Activated naive CD8-positive, alpha-beta T cell treated with anti-CD3 and anti-CD28 coated beads for 36 hours (primary cell): ENCODE measurements around the gene FIBCD1. TPM values are rescaled to one million over a fixed set of nuclear protein-coding genes. Genes with fewer than 3 reads are reported as not detected.
A peak's percentile ranks its signal among the peaks of the same experiment; 100 is the strongest.
"Not testable (repeated sequence)": the region's sequence is repeated elsewhere in the genome, so short reads cannot be mapped to it uniquely, and the experiment has no call there.

ENCODE experiments used
- DNase-seq: peaks from one replicate; pipeline ENCODE4 v3.0.0; 2021
- H3K27ac Mint-ChIP-seq: one replicate; pipeline ENCODE4 v1.8.0; 2022; ENCODE audit warnings: mild to moderate bottlenecking, moderate library complexity, mixed read lengths
- H3K27me3 Mint-ChIP-seq: one replicate; pipeline ENCODE4 v1.8.0; 2022; ENCODE audit warnings: mild to moderate bottlenecking, mixed read lengths
- H3K36me3 Mint-ChIP-seq: one replicate; pipeline ENCODE4 v1.8.0; 2021; ENCODE audit warnings: mild to moderate bottlenecking, mixed read lengths
- H3K4me1 Mint-ChIP-seq: one replicate; pipeline ENCODE4 v1.8.0; 2021; ENCODE audit warnings: mixed read lengths
- H3K4me3 Mint-ChIP-seq: one replicate; pipeline ENCODE4 v1.8.0; 2022; ENCODE audit warnings: mild to moderate bottlenecking, moderate library complexity, mixed read lengths
- H3K9me3 Mint-ChIP-seq: one replicate; pipeline ENCODE4 v1.8.0; 2022; ENCODE audit warnings: mixed read lengths
- total RNA-seq, 2 experiments: library from RNA; stranded (reverse); gene quantifications; one replicate each; pipeline ENCODE4 v1.2.3, GENCODE V29; 2021

FIBCD1 gene
- total RNA-seq, 2 experiments from 2014 or later = not detected

DNA sequence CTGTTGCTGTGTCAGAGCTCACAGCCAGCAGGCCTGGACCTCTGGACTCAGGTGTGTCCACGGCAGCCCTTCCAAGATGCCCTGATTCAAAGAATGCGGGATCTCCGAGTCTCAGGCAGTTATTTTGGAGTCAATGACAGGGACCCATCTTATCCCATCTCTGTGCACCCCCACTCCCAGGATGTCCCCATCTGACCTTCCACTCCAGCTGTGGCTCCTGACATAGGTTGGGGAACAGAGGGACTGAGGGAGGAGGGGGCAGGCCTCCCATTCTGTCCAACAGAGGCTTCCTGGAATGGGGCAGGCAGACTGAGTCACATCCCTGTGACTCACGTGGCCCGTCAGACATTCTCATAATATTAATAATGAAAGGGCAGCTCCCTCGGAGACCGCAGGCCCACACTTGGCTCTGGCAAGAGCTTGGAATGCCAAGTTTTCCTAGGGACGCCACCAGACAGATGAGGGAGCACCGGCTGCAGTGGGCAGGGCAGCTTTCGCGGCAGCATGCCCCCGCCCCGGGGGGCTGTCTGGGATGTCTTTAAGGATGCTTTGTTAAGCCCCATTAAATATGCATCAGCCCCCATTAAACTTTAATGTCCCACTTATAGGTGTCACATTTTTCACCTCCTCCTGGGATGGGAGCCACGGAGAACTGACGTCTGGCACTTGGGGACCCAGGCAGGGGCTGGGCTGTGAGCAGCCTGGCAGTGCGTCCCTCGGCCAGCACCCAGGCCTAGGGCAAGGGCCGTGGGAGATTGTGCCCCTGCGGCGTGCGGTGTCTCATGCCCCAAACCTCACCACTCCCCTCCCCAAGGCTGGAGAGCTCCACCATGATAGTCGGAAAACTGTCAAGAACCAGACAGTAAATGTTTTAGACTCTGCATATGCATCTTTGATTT, 23.6 kb upstream of the FIBCD1 start:
- peaks cover 3% of the 10 kb centered on the region for H3K9me3 Mint-ChIP-seq
- H3K27me3 Mint-ChIP-seq = no peaks in the 10 kb centered on the region
- H3K36me3 Mint-ChIP-seq = peaks cover 3% of the 10 kb centered on the region
- no peak for DNase-seq
- no peaks in the 10 kb centered on the region for H3K4me1 Mint-ChIP-seq
- H3K27ac Mint-ChIP-seq = no peak overlapping the region
- H3K4me3 Mint-ChIP-seq = no peak overlapping the region

GRCh38 chr9:130961511-130962300, 22.7 kb upstream of the FIBCD1 start:
- no peak overlapping the region for H3K4me3 Mint-ChIP-seq
- H3K36me3 Mint-ChIP-seq = peaks cover 3% of the 10 kb centered on the region
- no peak overlapping the region for H3K27ac Mint-ChIP-seq
- no peak for DNase-seq
- peaks cover 3% of the 10 kb centered on the region for H3K9me3 Mint-ChIP-seq
- no peaks in the 10 kb centered on the region for H3K4me1 Mint-ChIP-seq
- H3K27me3 Mint-ChIP-seq = no peaks in the 10 kb centered on the region

- H3K27me3 Mint-ChIP-seq = no peaks in the 10 kb centered on the region
- H3K36me3 Mint-ChIP-seq = peaks cover 3% of the 10 kb centered on the region
- DNase-seq = no peak
- no peaks in the 10 kb centered on the region for H3K4me1 Mint-ChIP-seq
- peaks cover 3% of the 10 kb centered on the region for H3K9me3 Mint-ChIP-seq
- H3K27ac Mint-ChIP-seq = no peak overlapping the region
- H3K4me3 Mint-ChIP-seq = no peak overlapping the region
Measured at GRCh38 chr9:130960522-130961378, 21.7 kb upstream of the FIBCD1 start.

GRCh38 chr9:130959809-130960334, 20.8 kb upstream of the FIBCD1 start:
- H3K27ac Mint-ChIP-seq = no peak overlapping the region
- no peaks in the 10 kb centered on the region for H3K4me1 Mint-ChIP-seq
- no peak overlapping the region for H3K4me3 Mint-ChIP-seq
- peaks cover 3% of the 10 kb centered on the region for H3K9me3 Mint-ChIP-seq
- no peak for DNase-seq
- no peaks in the 10 kb centered on the region for H3K27me3 Mint-ChIP-seq
- H3K36me3 Mint-ChIP-seq = peaks cover 3% of the 10 kb centered on the region

- not testable (repeated sequence) for H3K27me3 Mint-ChIP-seq, DNase-seq, H3K36me3 Mint-ChIP-seq, H3K4me3 Mint-ChIP-seq, H3K9me3 Mint-ChIP-seq, H3K4me1 Mint-ChIP-seq
- H3K27ac Mint-ChIP-seq = peak overlapping the region; percentile 69
Measured at GRCh38 chr9:130958564-130958963, 19.5 kb upstream of the FIBCD1 start.

DNA sequence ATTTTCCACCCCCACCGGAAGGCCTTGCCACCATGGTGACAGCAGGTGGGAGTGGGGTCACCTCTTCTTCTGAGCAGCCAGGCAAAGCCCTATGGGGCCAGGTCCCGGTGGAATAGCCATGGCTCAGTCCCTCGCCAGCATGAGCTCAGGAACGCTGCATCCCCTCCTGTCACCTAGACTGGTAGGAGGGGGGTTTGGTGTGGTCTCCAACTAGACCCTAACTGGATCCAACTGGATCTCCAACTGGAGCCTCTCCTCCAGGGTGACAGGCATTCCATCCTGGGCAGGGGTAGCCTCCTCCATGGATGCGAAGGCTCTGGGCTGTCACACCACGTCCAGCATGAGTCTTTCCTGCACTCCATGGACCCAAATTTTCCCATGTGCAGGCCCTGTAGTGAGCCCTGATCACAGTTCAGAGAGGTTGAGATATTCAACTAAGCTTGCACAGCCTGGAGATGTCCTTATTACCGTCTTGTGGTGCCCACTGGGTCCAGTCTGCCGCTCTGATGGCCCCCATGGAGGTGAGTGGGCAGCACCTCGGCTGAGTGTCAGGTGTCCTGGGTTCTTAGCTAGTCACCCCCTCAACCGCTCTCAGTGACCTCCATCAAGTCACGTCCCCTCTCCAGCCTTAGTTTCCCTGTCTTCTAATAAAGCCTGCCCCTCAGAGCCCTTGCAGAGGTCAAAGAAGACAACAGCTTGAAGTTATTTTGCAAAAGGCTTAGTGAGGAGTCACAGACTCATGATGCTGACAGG, 18.6 kb upstream of the FIBCD1 start:
- Mint-ChIP-seq H3K36me3 (peaks cover 3% of the 10 kb centered on the region), H3K4me3 (no peak overlapping the region), H3K27me3 (no peaks in the 10 kb centered on the region), H3K9me3 (peaks cover 3% of the 10 kb centered on the region), H3K4me1 (no peaks in the 10 kb centered on the region), H3K27ac (no peak overlapping the region)
- DNase-seq = no peak

GRCh38 chr9:130956636-130957450, 17.8 kb upstream of the FIBCD1 start:
- Mint-ChIP-seq H3K27ac (no peak overlapping the region), H3K4me3 (no peak overlapping the region), H3K9me3 (peaks cover 3% of the 10 kb centered on the region), H3K4me1 (no peaks in the 10 kb centered on the region), H3K27me3 (no peaks in the 10 kb centered on the region), H3K36me3 (peaks cover 3% of the 10 kb centered on the region)
- no peak for DNase-seq

DNA sequence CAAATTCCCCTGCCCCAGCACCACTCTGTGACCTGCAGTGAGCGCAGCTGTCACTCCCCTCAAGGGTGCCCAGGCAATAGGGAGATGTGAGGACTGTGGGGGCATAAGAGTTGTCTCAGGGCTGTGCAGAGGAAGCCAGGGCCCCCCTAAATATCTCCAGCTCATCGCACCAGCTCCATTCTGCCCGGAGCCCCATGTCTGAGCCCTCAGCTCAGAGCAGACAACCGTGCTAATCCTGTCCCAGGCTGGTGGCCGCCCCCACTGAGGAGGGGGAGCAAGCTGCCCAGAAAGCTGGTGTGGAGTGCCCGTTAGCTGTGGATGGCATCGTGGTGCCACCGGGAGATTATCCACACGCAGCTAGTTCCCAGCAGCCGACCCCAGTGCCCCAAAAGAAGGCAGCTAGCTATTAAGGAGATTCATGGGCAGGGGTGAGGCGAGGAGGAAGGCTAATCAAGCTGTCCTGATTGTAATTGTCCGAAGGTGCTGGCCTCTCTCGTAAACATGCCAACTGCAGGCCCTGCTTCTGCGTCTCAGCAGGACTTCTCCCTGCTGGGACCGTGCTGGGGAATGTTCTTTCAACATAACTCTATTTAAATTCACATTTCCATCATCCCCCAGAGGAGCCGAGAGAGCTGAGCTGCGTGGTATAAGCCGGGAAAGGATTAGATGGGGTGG, 17.0 kb upstream of the FIBCD1 start:
- Mint-ChIP-seq H3K36me3 (peaks cover 3% of the 10 kb centered on the region), H3K4me3 (no peak overlapping the region), H3K27ac (no peak overlapping the region), H3K27me3 (no peaks in the 10 kb centered on the region), H3K9me3 (peaks cover 3% of the 10 kb centered on the region), H3K4me1 (no peaks in the 10 kb centered on the region)
- DNase-seq = no peak

DNA sequence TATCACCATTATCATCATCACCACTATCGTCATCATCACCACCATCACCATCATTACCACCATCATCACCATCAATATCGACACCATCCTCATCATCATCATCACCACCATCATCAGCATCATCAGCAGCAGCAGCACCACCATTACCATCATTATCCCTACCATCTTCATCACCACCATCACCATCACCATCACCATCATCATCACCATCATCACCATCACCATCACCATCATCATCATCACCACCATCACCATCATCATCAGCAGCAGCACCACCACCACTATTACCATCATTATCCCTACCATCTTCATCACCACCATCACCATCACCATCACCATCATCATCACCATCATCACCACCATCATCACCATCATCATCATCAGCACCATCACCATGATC, 15.9 kb upstream of the FIBCD1 start:
- not testable (repeated sequence) for H3K4me1 Mint-ChIP-seq, H3K36me3 Mint-ChIP-seq, H3K27me3 Mint-ChIP-seq, H3K27ac Mint-ChIP-seq, DNase-seq, H3K9me3 Mint-ChIP-seq, H3K4me3 Mint-ChIP-seq

DNA sequence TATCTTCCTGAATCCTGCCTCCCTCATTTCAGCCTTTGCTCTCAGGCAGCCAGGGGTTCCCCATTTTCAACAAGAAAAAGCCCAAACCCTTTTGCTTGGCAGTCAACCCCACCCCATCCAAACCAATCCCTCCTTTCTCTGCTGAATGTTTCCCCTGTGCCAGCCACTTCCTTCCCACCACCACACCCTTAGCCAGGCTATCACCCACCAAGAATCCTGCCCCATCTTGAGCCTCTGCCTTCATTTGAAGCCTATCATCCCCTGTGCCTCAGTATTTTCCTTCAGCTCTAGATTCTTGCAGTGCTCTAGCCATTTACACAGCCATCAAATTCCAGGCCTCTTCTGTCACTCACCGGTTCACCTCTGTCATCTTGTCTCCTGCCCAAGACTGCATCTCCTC, 15.3 kb upstream of the FIBCD1 start:
- Mint-ChIP-seq H3K4me1 (no peaks in the 10 kb centered on the region), H3K36me3 (peaks cover 3% of the 10 kb centered on the region), H3K9me3 (peaks cover 5% of the 10 kb centered on the region), H3K27me3 (peaks cover 6% of the 10 kb centered on the region), H3K4me3 (no peak overlapping the region), H3K27ac (no peak overlapping the region)
- no peak for DNase-seq

DNA sequence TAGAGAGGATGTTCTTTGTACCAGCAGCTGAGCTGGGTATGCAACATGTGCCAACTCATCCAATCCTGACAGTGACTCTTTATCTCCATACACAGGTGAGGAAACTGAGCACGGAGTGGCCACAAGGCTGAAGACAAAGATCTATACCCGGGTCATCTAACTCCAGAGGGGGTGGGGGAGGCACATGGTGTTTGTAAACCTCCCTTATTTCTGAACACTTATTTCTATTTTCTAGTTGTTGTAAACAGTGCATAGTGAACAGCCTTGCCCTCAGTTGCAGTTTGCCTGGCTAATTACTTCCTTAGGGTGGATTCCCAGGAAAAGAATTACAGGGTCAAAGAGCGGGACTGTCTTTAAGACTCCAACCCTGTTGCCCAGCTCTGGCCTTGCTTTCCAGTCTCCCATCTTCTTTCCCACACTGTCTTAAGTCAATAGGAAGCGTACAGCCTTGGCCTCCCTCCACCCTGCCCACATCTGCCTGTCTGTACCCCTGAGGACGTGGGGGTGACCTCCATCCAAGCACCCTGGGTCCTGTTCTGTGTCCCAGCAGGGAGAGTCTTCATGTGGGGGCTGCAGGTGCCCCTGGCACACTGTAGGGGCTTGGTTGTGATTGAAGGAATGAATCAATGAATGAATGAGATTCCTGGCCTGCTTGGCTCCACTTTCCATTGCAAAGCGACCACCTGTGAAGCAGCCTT, 13.2 kb upstream of the FIBCD1 start:
- Mint-ChIP-seq H3K9me3 (peaks cover 1% of the 10 kb centered on the region), H3K36me3 (no peaks in the 10 kb centered on the region), H3K4me3 (no peak overlapping the region), H3K4me1 (no peaks in the 10 kb centered on the region), H3K27ac (no peak overlapping the region), H3K27me3 (peaks cover 18% of the 10 kb centered on the region)
- DNase-seq = no peak

- DNase-seq = no peak
- H3K4me1 Mint-ChIP-seq = no peaks in the 10 kb centered on the region
- no peak overlapping the region for H3K27ac Mint-ChIP-seq
- H3K4me3 Mint-ChIP-seq = no peak overlapping the region
- H3K27me3 Mint-ChIP-seq = peaks cover 29% of the 10 kb centered on the region
- H3K36me3 Mint-ChIP-seq = no peaks in the 10 kb centered on the region
- peaks cover 1% of the 10 kb centered on the region for H3K9me3 Mint-ChIP-seq
Measured at GRCh38 chr9:130950039-130950311, 10.9 kb upstream of the FIBCD1 start.
